NCI-H187 (cell line): Measurements from ENCODE around the gene THAP4.
"Not testable (repeated sequence)": the region's sequence is repeated elsewhere in the genome, so short reads cannot be mapped to it uniquely, and the experiment has no call there.

Source experiments
- DNase-seq, 2 experiments: peaks; one replicate each; lab custom pipeline; 2025; lab: John Stamatoyannopoulos, UW

Gene THAP4

GRCh38 chr2:241612156-241613016, 24.6 kb downstream of the THAP4 start:
- no peak for DNase-seq

GRCh38 chr2:241611062-241611461, 25.9 kb downstream of the THAP4 start:
- DNase-seq = no peak

- no peak for DNase-seq
Measured at GRCh38 chr2:241609859-241610793, 26.8 kb downstream of the THAP4 start.

- DNase-seq = no peak
Measured at GRCh38 chr2:241608881-241609280, 28.1 kb downstream of the THAP4 start.

- DNase-seq = no peak
Measured at GRCh38 chr2:241607162-241607885, 29.6 kb downstream of the THAP4 start.

GRCh38 chr2:241606186-241606585, 30.8 kb downstream of the THAP4 start:
- no peak for DNase-seq

GRCh38 chr2:241603686-241604085, 33.3 kb downstream of the THAP4 start:
- DNase-seq = no peak

GRCh38 chr2:241602720-241603119, 34.2 kb downstream of the THAP4 start:
- no peak for DNase-seq

- DNase-seq = peak in 1 of 2 experiments; percentile 23
Measured at GRCh38 chr2:241601841-241602240, 35.1 kb downstream of the THAP4 start.

- DNase-seq = no peak
Measured at GRCh38 chr2:241599615-241600014, 37.3 kb downstream of the THAP4 start.

- DNase-seq = no peak
Measured at GRCh38 chr2:241598487-241598886, 38.5 kb downstream of the THAP4 start.

- DNase-seq = no peak
Measured at GRCh38 chr2:241598061-241598460, 38.9 kb downstream of the THAP4 start.

GRCh38 chr2:241597561-241597960, 39.4 kb downstream of the THAP4 start:
- DNase-seq = no peak

- no peak for DNase-seq
Measured at GRCh38 chr2:241595600-241596140, 41.3 kb downstream of the THAP4 start.

GRCh38 chr2:241593271-241593670, 43.7 kb downstream of the THAP4 start:
- no peak for DNase-seq

- DNase-seq = no peak
Measured at GRCh38 chr2:241592126-241592845, 44.7 kb downstream of the THAP4 start.

- DNase-seq = not testable (repeated sequence)
Measured at GRCh38 chr2:241590496-241591455, 46.2 kb downstream of the THAP4 start.

GRCh38 chr2:241589863-241590262, 47.1 kb downstream of the THAP4 start:
- not testable (repeated sequence) for DNase-seq

GRCh38 chr2:241586564-241587264, 50.2 kb downstream of the THAP4 start:
- DNase-seq = no peak
